BLaER1 treated with 17β-estradiol and CSF1 and Interleukin-3, amounts not matched to agents 10 nM and 100 nM (cell line): Measurements from ENCODE around the gene CHD5.

ENCODE experiments used
- H3K27ac ChIP-seq, 11 experiments: shearing (Covaris generic); formaldehyde crosslinking; 2 replicates each; pipeline ENCODE4 v1.8.1; 2022
- H3K27me3 ChIP-seq, 11 experiments: shearing (Covaris generic); formaldehyde crosslinking; 2 replicates each; pipeline ENCODE4 v1.8.1; 2022
- H3K36me3 ChIP-seq, 11 experiments: shearing (Covaris generic); formaldehyde crosslinking; 2 replicates each; pipeline ENCODE4 v1.8.1; 2022
- H3K4me1 ChIP-seq, 10 experiments: shearing (Covaris generic); formaldehyde crosslinking; 2 replicates each; pipeline ENCODE4 v1.8.1; 2022
- H3K4me2 ChIP-seq, 11 experiments: shearing (Covaris generic); formaldehyde crosslinking; 2 replicates each; pipeline ENCODE4 v1.8.1; 2022
- H3K4me3 ChIP-seq, 10 experiments: shearing (Covaris generic); formaldehyde crosslinking; 2 replicates each; pipeline ENCODE4 v1.8.1; 2022
- H3K9ac ChIP-seq, 11 experiments: shearing (Covaris generic); formaldehyde crosslinking; 2 replicates each; pipeline ENCODE4 v1.8.1; 2022
- H3K9me3 ChIP-seq, 11 experiments: shearing (Covaris generic); formaldehyde crosslinking; replicated peaks in 1 of 11; 2 replicates each; pipeline ENCODE4 v1.8.1; 2022
- H4K20me1 ChIP-seq, 11 experiments: shearing (Covaris generic); formaldehyde crosslinking; 2 replicates each; pipeline ENCODE4 v1.8.1; 2022
- Cebpa-rat ChIP-seq, 11 experiments: shearing (Covaris generic); IDR thresholded peaks; 2 replicates each; pipeline ENCODE4 v1.8.1; 2022

Gene CHD5

GRCh38 chr1:6183520-6183989, 3.4 kb upstream of the CHD5 start:
- H3K9ac ChIP-seq = 0 out of 22 replicates have a peak overlapping the region, but pooled peaks of 2 of the 11 experiments have one; percentile 0 to 17
- H3K27ac ChIP-seq = peak overlapping the region in 3 of 11 experiments; percentile 17 to 43 (median 36); a peak in 4 of 22 replicates
- TF ChIP-seq Cebpa-rat (IDR thresholded peaks at IDR 0.05) = no peak
- H3K9me3 ChIP-seq = no peaks in the 10 kb centered on the region
- peaks cover 15 to 49% (median 45%) of the 10 kb centered on the region in 10 experiments; a peak in 19 of 20 replicates for H3K4me1 ChIP-seq
- H4K20me1 ChIP-seq = peaks cover 60 to 99% (median 92%) of the 10 kb centered on the region in 11 experiments
- no peak overlapping the region for H3K4me3 ChIP-seq
- peak overlapping the region in 9 of 11 experiments; percentile 22 to 72 (median 57); a peak in 17 of 22 replicates for H3K4me2 ChIP-seq
- peaks cover 46 to 58% (median 53%) of the 10 kb centered on the region in 11 experiments for H3K27me3 ChIP-seq
- H3K36me3 ChIP-seq = peaks cover 39 to 44% (median 41%) of the 10 kb centered on the region in 11 experiments

GRCh38 chr1:6181347-6181770, 1.2 kb upstream of the CHD5 start:
- no peak for TF ChIP-seq Cebpa-rat (IDR thresholded peaks at IDR 0.05)
- Histone ChIP-seq H3K27ac (no peak overlapping the region), H3K9ac (no peak overlapping the region), H3K9me3 (no peaks in the 10 kb centered on the region), H4K20me1 (peaks cover 40 to 96% (median 83%) of the 10 kb centered on the region in 11 experiments), H3K27me3 (peaks cover 68 to 80% (median 75%) of the 10 kb centered on the region in 11 experiments), H3K4me3 (no peak overlapping the region), H3K4me2 (peak overlapping the region in 9 of 11 experiments; percentile 0 to 41 (median 27); a peak in 9 of 22 replicates), H3K4me1 (peaks cover 15 to 57% (median 46%) of the 10 kb centered on the region in 10 experiments; a peak in 19 of 20 replicates), H3K36me3 (peaks cover 19 to 24% (median 21%) of the 10 kb centered on the region in 11 experiments)

- Histone ChIP-seq H4K20me1 (peaks cover 37 to 92% (median 79%) of the 10 kb centered on the region in 11 experiments), H3K27me3 (peaks cover 74 to 86% (median 80%) of the 10 kb centered on the region in 11 experiments), H3K36me3 (peaks cover 15 to 20% (median 17%) of the 10 kb centered on the region in 11 experiments), H3K4me1 (peaks cover 15 to 58% (median 46%) of the 10 kb centered on the region in 10 experiments; a peak in 19 of 20 replicates), H3K27ac (no peak overlapping the region), H3K4me2 (peak overlapping the region in 10 of 11 experiments; percentile 0 to 45 (median 32); a peak in 17 of 22 replicates), H3K4me3 (peak overlapping the region in 1 of 10 experiments; percentile 35; a peak in 1 of 20 replicates), H3K9ac (no peak overlapping the region), H3K9me3 (no peaks in the 10 kb centered on the region)
- no peak for TF ChIP-seq Cebpa-rat (IDR thresholded peaks at IDR 0.05)
Measured at GRCh38 chr1:6180707-6181311, 688 bp upstream of the CHD5 start.

GRCh38 chr1:6179564-6180175, 451 bp downstream of the CHD5 start:
- Histone ChIP-seq H3K4me1 (peaks cover 15 to 56% (median 43%) of the 10 kb centered on the region in 10 experiments; a peak in 19 of 20 replicates), H3K9me3 (peaks cover 0 to 6% (median 0%) of the 10 kb centered on the region in 11 experiments; a peak in 2 of 22 replicates), H3K4me2 (0 out of 22 replicates have a peak overlapping the region, but pooled peaks of 1 of the 11 experiments have one; percentile 17), H3K9ac (no peak overlapping the region), H3K27me3 (peaks cover 74 to 89% (median 83%) of the 10 kb centered on the region in 11 experiments), H3K4me3 (no peak overlapping the region), H3K36me3 (peaks cover 4 to 9% (median 6%) of the 10 kb centered on the region in 11 experiments; a peak in 21 of 22 replicates), H4K20me1 (peaks cover 25 to 80% (median 67%) of the 10 kb centered on the region in 11 experiments; a peak in 21 of 22 replicates), H3K27ac (no peak overlapping the region)
- TF ChIP-seq Cebpa-rat (IDR thresholded peaks at IDR 0.05) = no peak

GRCh38 chr1:6178751-6179563, 1.2 kb downstream of the CHD5 start:
- H3K4me1 ChIP-seq = peaks cover 15 to 49% (median 35%) of the 10 kb centered on the region in 10 experiments; a peak in 19 of 20 replicates
- no peak overlapping the region for H3K4me3 ChIP-seq
- H3K36me3 ChIP-seq = peaks cover 0 to 2% (median 0%) of the 10 kb centered on the region in 11 experiments; a peak in 2 of 22 replicates
- H4K20me1 ChIP-seq = peaks cover 18 to 73% (median 60%) of the 10 kb centered on the region in 11 experiments; a peak in 21 of 22 replicates
- H3K27me3 ChIP-seq = peaks cover 74 to 85% (median 83%) of the 10 kb centered on the region in 11 experiments
- H3K4me2 ChIP-seq = no peak overlapping the region
- peaks cover 0 to 6% (median 0%) of the 10 kb centered on the region in 11 experiments; a peak in 2 of 22 replicates for H3K9me3 ChIP-seq
- TF ChIP-seq Cebpa-rat (IDR thresholded peaks at IDR 0.05) = no peak
- H3K9ac ChIP-seq = no peak overlapping the region
- no peak overlapping the region for H3K27ac ChIP-seq

- no peak for TF ChIP-seq Cebpa-rat (IDR thresholded peaks at IDR 0.05)
- H3K4me3 ChIP-seq = no peak overlapping the region
Measured at GRCh38 chr1:6177681-6178380, 2.3 kb downstream of the CHD5 start.

GRCh38 chr1:6176779-6177178, 3.3 kb downstream of the CHD5 start:
- no peaks in the 10 kb centered on the region for H3K36me3 ChIP-seq

More at GRCh38 chr1:6177681-6178380, 2.3 kb downstream of the CHD5 start:
- Histone ChIP-seq H3K4me2 (no peak overlapping the region), H3K27me3 (peaks cover 69 to 74% (median 73%) of the 10 kb centered on the region in 11 experiments), H3K36me3 (no peaks in the 10 kb centered on the region), H4K20me1 (peaks cover 8 to 62% (median 49%) of the 10 kb centered on the region in 11 experiments; a peak in 21 of 22 replicates), H3K9me3 (peaks cover 0 to 6% (median 0%) of the 10 kb centered on the region in 11 experiments; a peak in 2 of 22 replicates), H3K9ac (no peak overlapping the region), H3K27ac (no peak overlapping the region), H3K4me1 (peaks cover 13 to 39% (median 24%) of the 10 kb centered on the region in 10 experiments; a peak in 19 of 20 replicates)

More at GRCh38 chr1:6176779-6177178, 3.3 kb downstream of the CHD5 start:
- Histone ChIP-seq H3K9me3 (peaks cover 0 to 6% (median 0%) of the 10 kb centered on the region in 11 experiments; a peak in 2 of 22 replicates), H3K27me3 (peaks cover 58 to 64% (median 62%) of the 10 kb centered on the region in 11 experiments), H3K4me2 (peak overlapping the region in 6 of 11 experiments; percentile 5 to 41 (median 24); a peak in 6 of 22 replicates), H3K4me3 (no peak overlapping the region), H3K27ac (no peak overlapping the region), H3K4me1 (peaks cover 19 to 40% (median 27%) of the 10 kb centered on the region in 10 experiments), H3K9ac (no peak overlapping the region), H4K20me1 (peaks cover 8 to 51% (median 38%) of the 10 kb centered on the region in 11 experiments; a peak in 21 of 22 replicates)
- TF ChIP-seq Cebpa-rat (IDR thresholded peaks at IDR 0.05) = no peak
